ENCODE results near the gene GZMB. TPM values are rescaled to one million over a fixed set of nuclear protein-coding genes. Genes with fewer than 3 reads are reported as not detected.
"Not testable (repeated sequence)": the region's sequence is repeated elsewhere in the genome, so short reads cannot be mapped to it uniquely, and the experiment has no call there.

GZMB gene, protein sequence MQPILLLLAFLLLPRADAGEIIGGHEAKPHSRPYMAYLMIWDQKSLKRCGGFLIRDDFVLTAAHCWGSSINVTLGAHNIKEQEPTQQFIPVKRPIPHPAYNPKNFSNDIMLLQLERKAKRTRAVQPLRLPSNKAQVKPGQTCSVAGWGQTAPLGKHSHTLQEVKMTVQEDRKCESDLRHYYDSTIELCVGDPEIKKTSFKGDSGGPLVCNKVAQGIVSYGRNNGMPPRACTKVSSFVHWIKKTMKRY
- 0.55 TPM for polyA plus RNA-seq (ENCODE audit: insufficient read length)
- long read RNA-seq, donor 1 = 0 reads
- long read RNA-seq, donor 2 = 0 reads
- long read RNA-seq, donor 3 = 0 reads
- long read RNA-seq, donor 4 = 0 reads
- long read RNA-seq, donor 5 = 0 reads
- long read RNA-seq, donor 6 = 0 reads
- long read RNA-seq, donor 7, partial matches to known transcripts = 9 of 9 reads
- long read RNA-seq, donor 7, other reads (novel, unspliced or antisense) = 0 of 9 reads
- long read RNA-seq, donor 8 = 0 reads

DNA sequence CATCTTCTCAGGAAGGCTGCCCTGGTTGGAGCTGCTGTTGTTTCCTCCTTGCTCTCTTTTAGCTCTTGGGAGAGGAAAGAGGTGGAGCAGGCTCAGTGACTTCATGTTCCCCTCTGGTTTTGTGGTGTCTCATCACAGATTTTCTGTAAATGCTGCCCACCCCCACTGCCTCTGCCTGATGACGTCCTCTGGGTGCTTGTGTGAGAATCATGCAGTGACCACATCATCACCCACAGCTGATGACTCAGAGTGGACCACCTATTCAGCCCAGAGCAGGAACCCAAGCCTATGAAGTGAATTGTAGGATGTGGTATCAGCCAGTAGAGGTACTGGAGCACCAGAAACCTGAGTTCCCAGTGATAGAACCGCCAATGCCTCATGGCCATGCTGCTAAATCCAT is at the start of gene GZMB:
Gene GZMB, minus strand, starts transcription at position 33 of the 400 bp plus-strand sequence. Its CDS starts 30 bp downstream, at position 3.
- no peak for DNase-seq

DNA sequence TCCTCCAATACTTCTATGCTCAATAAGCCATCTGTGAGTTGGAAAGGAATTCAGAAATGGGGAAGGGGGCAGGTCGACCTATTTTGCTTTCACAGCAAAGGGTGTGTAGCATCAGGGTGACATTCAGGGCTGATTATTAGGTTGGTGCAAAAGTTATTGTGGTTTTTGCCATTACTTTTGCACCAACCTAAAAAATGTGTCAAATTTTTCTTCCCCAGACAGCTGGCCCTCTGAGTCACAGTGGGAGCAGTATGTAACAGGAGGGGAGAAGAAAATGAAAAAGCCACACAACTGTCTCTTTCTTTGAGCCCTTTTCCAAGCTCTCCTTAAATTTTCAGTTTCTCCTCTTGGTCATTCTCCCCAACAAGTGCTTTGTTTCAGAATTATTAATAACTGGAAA is 47.1 kb upstream of the GZMB start:
- DNase-seq = no peak

DNA sequence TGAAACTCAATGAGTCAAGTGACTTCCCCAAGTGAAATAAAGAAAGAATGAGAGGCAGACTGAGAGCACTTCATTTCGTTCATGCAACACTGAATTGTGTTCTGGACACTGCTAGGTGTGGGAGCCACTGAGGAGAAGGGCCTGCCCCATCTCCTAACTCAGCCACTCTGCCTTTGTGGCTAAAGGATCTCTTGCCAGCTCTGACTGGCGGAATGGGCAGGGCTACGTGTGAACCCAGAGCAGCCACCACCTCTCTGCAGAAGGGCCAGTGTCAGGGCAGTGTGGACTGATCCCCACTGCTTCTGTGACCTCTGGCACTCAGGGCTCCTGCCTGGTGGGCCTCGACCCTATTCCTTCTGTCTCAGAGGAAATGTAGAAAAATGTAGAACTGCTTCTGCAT is 46.5 kb upstream of the GZMB start:
- DNase-seq = no peak

DNA sequence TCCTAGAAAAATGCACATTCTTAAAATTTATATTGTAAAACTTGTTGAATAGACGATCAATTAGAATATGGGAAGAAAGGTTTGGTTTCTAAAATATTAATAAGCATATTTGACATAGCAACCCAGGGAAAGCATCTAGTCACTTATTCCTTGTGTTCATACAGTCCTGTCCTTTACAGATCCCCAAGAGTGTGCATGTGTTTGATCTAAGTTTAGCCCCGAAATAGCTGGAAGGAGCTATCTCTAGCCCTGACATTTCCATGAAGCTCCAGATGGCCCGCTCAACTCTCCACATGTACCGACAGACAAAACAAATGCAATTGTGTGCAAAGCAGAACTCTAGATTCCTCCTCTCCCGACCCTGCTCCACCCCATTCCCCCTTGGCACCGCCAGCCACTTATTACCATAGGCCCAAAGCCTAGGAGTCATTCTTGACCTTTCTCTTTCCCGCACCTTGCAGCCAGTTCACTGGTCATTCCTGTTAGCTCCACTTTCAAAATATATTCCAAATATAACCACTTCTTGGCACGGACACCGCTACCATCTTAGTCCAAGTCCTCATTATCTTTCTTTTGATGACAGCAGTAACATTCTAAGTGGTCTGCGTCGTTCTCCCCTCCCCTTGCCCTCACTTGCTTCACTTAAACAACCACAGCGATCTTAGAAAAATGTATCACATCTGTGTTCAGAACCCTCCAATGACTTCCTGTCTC is 45.4 kb upstream of the GZMB start:
- no peak for DNase-seq

DNA sequence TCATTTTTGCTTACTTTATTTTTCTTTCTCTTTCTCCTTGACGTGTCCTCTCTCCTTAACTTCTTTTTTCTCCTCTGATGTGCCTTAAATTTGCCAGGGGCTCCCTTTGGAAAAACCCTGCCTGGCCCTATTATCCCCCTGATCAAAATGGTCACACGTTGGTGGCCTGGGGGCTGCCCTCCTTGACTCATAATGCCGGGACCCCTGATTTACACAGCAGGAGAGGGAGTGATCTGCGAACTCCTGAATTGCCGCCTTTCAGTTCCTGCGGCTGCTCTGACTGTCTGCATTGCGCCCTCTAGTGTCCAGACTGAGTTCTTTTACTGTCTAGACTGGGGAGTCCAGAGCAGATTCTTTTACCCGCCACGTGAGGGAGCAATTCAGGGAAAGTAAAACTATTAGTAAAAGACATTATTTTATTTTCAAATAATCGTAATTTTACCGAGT is 44.8 kb upstream of the GZMB start:
- peak; percentile 88 for DNase-seq

DNA sequence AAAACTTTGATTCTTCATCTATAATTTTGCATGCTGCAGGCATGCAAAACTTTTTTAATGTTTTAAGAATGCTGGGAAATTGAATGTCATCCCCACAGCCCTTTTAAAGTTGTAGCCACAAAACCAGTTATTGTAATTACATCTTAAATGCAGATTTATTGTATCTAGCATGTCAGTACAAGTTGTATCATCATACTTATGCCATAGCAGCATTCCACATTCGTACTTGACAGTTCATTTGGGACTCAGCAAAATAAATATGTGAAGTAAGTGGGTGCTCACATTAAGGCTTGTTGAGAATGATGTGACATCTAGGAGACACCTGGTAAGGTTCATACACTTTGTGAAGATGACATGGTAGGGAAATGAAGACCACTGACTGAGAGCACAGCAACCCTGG is 44.0 kb upstream of the GZMB start:
- no peak for DNase-seq

DNA sequence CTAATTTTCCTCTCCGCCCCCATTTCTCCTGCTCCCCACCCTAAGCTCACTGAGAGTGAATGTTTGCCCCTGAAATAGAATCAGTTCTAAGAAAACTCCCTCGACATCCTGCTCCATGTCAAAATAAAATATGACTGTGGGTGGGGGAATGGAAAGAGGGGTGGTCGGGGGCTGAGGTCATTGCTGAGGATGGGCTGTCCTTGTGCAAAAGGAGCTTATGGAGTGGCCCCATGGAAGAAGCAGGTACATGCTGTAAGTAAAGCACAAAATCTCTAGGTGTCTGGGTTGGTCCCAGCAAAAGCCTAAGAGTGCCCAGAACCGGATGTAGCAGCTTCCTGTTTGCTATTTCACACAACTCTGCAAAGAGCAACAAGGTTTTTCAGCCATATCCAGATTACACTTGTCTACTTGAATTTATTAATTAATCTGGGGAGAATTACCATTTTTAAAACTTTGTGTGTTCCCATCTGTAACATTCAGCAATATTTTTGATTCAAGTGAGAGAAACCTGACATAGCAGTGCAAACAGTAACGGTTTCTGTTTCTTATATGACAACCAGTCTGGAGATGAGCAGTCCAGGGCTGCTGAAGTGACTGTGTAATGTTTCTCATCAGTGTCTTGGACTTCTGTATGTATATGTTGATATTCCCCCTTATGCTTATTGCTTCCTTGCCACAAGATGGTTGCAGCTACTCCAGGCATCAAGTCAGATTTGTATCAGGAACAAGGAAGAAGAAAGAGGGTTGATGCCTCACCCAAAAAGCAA is 40.4 kb upstream of the GZMB start:
- DNase-seq = no peak

DNA sequence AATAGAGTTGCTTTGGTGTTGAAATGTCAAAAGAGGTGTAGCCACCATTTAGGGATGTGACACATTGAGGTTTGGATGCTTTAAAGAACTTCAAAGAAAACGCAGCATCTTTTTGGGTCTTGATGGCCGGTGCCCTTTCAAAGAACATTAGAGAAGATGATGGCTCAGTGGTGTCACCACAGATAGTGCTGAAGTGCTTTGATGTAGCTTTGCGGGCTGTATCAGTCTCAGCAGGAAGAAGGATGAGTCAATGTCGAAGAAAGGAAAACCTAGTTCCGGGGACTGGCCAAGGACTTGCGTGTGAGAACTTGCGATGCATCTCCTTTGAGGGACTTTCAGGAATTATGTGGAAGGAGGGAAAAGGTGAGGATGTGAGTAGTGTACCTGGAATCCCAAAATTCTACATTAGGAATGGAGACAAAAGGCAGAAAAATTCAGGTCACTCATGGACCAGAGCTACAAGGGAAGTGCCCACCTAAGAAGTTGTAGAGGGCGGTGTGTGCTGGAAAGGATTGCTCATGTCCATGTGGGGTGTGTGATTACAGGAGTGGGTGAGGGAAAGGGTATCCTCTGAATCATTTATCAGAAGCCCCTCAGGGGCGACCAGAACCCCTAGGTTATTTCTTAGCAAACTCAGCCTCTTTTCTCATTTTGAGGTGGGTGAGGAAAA is 39.7 kb upstream of the GZMB start:
- no peak for DNase-seq

DNA sequence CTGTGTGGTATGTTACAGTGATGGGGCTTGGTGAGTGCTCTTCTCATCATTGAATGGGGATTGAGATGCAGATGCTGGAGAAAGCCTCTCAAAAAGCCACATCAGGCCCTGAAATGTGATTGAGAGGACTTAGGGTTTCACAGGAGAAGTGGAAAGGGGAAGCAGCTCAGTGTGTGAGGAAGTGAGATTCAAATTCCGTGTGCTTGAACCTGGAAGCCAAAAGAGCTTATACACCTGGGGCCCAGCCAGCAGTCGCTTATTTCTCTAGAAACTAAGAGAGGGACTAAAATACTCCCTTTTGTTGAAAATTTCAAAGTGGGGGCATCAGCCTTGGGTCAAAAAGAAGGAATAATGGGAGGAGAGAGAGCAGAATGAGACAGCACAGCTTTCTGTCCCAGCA is 39.1 kb upstream of the GZMB start:
- DNase-seq = no peak

DNA sequence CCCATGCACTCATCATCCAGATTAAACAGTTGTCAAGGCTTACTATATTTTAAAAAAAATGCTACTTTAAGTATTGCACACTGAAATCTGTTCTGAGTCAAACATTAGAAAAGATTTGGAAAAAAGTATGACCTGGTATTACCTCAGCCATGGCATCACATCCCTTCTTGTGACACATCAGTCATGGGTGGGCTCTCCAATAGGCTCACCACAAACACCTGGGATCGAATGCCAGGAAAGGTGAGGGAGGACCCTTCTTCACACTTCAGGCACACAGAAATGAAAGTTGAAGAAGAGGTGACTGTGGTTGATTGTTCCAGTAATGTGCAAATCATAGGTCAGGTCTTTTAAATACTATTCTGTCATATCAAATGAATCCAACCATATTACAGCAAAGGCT is 36.6 kb upstream of the GZMB start:
- no peak for DNase-seq

DNA sequence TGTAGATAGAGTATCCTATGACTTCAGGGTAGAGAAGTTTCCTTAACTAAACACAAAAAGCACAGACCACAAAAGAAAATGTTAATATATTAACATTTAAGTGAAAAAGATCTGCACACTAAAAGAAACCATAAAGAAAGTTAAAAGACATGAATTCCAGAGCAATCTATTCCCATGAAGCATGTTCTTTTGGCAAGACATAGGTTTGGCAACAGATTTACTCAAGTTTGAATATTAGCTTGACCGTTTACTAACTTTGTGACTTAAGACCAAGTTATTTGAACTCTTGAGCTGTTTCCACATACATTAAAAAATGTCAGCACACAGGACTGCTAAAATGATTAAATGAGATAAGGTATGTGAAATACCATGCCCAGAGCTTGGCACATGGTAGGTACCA is 35.7 kb upstream of the GZMB start:
- no peak for DNase-seq

DNA sequence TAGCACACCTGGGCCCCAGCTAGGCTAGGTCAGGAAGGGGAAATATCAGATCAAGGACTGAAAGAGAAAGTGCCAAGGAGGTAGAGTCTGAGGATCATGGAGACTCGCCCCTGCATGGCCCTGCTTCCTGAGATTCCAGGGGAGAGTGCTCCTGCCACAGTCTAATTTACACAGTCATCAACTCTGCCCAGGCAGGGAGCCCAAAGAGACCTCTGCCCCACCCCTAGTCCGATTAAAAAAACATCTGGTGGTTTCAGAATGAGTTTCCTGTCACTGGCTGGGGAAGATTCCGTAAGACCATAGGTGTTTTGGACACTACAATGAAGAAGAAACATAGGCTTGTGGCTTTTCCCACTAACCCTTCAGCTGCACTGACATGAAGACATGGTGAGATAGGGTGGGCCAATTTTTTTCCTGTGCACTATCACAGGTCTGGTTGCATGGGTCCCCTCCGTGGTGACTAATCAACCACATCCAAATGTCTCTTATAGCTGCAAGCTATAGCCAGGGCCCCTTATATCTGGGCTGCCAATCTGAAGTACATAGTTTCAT is 31.5 kb upstream of the GZMB start:
- DNase-seq = no peak

DNA sequence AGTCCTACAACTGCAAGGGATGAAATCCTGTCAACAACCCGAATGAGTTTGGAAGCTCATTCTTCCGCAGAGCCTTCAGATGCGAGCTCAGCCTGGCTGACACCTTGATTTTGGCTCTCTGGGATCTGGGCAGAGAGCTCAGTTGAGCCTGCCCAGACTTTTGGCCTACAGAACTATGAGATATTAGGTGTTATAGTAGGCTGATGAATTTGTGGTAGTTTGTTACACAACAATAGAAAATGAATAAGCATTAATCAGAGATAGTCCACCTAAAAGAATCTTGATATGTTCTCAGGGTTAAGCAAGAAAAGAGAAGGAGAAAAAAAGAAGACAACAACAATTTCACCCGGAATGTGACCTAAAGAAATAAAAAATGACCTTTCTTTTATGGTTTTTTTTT is 30.4 kb upstream of the GZMB start:
- DNase-seq = no peak

DNA sequence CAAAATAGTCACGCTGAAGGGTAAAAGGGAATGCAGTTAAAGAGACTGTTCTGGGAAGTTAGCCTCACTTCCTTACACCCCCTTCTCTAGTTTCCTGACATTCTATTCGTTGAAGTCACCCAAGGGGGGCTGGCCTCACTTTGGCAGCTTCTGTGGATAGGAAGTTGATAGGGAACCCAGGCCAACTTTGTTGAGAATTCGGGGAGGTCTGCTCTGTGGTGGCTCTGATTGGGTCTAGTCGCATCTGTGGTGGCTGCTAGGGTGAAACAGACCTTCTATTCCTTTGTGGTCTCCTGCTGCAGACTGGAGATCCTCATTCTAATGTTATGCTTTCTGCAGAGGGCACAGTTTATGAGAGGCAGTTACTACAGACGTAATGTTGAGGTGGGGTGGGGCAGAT is 28.8 kb upstream of the GZMB start:
- no peak for DNase-seq

DNA sequence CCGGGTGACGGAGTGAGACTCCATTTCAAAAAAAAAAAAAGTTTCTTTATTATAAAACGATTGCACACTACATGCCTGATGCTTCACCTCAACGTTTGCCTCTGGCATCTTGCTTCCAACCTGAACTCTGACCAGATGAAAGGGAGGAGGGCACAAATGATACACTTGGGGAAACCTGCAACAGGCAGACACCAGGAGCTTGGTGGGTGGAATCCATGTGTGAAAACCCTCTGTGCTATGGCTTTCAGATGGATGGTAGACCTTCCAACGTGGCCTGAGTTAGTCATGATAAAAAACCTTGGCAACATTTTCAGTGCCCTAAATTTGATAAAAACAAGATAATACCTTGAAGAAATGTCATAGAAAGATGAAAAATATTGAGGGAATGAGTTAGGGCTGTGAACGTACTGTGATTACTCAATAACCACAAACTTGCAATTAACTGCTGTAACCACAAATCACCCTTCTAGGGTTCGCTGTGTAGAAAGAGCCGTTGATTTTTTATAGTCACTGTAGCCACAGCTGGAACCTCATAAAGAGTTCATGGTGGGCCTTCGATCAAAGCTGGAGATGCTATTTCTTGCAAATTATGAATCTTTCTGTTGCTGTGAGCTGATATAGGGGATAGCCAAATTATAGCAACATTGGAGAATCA is 26.1 kb upstream of the GZMB start:
- DNase-seq = no peak

DNA sequence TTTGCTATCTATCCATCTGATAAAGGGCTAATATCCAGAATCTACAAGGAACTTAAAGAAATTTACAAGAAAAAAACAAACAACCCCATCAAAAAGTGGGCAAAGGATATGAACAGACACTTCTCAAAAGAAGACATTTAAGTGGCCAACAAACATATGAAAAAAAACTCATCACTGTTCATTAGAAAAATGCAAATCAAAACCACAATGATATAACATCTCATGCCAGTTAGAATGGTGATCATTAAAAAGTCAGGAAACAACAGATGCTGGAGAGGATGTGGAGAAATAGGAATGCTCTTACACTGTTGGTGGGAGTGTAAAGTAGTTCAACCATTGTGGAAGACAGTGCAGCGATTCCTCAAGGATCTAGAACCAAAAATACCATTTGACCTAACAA is 14.4 kb upstream of the GZMB start:
- DNase-seq = not testable (repeated sequence)

DNA sequence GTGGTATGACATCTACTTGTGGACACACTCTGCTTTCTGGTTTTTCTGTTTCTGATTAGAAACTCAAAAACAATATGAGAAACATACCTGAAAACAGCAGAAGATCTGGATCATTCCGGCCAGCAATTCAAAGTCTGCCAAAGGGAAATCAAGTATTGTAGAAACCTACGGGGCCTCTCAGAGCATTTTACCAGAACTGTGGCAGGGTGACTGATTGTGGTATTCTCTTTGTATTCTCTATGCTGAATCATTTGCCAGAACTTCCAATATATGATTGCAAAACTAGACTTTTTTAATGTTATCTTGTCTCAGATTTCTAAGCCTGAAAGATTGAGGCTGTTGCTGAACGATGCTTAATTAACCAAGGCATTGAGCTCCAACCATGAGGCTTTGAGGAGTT is 5.9 kb upstream of the GZMB start:
- no peak for DNase-seq

DNA sequence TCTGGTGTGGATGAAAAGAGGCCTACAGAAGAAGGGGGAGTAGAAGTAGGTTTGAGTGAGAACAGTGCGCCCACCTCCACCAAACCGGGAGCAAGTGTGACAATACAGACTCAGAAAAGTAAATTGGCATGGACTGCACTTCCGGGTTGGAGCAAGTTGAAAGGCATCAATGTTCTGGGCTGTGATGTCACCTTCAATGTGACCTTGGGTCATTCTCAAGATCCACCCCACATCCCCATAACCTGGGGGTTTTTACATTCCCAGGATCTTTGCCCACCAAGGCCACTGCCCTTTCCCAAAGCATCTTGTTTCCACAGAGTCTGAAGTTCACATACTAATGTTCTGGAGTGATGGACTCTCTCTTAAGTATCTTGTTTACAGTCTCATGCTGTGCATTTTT is 5.3 kb upstream of the GZMB start:
- DNase-seq = no peak

DNA sequence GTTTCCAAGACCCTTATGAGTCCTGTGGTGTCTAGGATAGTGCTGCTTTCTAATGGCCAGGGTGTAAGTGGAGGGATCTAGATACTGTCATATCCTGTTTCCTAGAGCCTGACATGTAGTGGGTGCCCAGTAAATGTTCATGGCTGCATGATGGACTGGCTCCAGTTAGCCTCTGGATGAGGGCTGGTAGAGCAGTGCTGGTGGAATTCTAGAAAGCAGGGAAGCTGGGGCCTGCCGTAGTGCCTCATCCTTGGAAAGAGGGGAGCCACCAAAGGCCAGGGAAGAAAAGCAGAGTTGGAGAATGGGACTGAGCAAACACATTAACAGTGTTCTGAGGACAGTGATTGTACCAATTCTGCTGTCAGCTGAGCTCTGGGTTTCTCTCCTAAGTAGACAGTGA is 637 bp downstream of the GZMB start:
- no peak for DNase-seq

DNA sequence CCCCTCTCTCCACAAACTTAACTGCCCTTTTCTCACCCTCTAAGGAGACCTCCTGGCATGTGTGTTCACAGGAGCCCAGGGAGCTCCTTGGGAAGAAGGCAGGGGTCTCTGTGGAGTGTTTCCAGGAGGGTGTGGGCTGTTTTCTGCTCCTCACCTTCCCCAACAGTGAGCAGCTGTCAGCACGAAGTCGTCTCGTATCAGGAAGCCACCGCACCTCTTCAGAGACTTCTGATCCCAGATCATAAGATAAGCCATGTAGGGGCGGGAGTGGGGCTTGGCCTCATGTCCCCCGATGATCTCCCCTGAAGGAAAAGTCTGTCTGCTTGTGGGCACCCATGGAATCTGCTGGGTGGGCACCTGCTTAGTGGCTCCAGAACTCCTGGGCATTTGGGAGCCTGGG is 1.2 kb downstream of the GZMB start:
- no peak for DNase-seq

DNA sequence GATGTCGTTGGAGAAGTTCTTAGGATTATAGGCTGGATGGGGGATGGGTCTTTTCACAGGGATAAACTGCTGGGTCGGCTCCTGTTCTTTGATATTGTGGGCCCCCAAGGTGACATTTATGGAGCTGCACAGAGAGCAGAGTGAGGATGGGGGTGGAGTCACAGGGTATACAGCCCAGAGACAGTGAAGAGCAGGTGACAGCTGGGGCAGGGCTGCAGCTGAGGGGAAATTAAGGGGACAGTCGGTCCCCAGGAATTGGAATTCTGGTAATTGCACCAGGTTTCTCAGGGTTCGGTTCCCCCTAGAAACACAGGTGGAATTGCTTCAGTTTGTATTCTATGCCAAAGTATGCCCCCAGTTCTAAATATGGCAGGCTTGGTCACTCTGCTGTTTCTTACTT is 1.7 kb downstream of the GZMB start:
- DNase-seq = no peak
